ENCODE measurements around the gene MBTPS1. TPM values are rescaled to one million over a fixed set of nuclear protein-coding genes. Genes with fewer than 3 reads are reported as not detected.

The MBTPS1 gene
- total and polyA plus RNA-seq, 3 donors from 2014 or later = 59.0 to 122 (median 104) TPM

- no peak for TF ChIP-seq CTCF (IDR thresholded peaks at IDR 0.05)
- TF ChIP-seq POLR2A (IDR thresholded peaks at IDR 0.05) = no peak
- H3K4me1 ChIP-seq = peaks cover 23% of the 10 kb centered on the region
- no peaks in the 10 kb centered on the region for H3K9me3 ChIP-seq
- no peaks in the 10 kb centered on the region for H3K27me3 ChIP-seq
- intact Hi-C loops (cut with DNase I; ENCODE audit: low total_unique reads) = no loop called here
- peak overlapping the region in 1 of 2 donors; percentile 14 for H3K27ac ChIP-seq
- DNase-seq = peak; percentile 62
- no peak overlapping the region for H3K4me3 ChIP-seq
- H3K36me3 ChIP-seq (ENCODE audit: low read depth, missing control alignments) = no peaks in the 10 kb centered on the region
- 69 to 80% methylated on average over 7 of the region's 7 CpGs for WGBS, 2 donors
Observed at GRCh38 chr16:84056933-84057332, 59.8 kb downstream of the MBTPS1 start.

DNA sequence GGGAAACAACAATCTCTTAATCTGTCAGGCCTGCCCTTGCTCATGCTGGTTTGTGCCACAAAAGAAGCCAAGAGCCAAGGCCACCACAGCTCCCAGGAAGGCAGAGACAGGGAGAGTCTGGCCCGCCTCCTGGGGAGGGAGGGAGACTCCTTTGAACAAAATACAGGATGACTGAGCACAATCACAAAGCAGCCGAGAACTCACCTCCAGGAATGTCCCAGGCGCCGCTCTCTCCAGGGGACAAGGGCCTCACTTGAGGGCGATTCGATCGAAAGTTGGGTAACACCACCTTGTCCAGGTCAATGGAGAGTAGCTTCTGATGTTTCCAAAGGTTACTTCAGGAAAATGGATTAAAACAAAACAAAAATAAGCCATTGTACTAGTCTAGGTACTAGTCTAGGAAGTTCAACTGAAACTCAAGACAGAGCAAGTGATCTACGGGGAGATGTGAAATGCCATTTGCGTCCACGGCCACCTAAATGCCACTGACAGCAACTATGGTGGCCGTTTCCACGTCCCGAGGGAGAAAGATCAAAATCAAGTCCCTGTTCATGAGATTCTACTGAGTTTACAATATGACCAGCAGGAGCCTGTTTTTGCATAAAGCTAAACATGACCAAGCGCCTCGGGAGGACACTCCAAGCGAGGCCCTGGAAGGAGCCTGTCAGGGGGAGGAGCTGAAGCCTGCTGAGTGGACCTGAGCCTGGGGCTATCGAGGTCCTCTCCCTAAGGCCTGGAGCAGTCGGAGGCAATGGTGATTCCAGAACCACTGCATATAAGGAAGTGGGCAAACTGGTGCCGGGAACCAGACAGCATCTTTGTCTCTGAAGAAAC lies 60.7 kb downstream of the MBTPS1 start:
- Histone ChIP-seq H3K4me1 (peaks cover 23% of the 10 kb centered on the region), H3K27ac (peak overlapping the region; percentile 21 to 72), H3K9me3 (no peaks in the 10 kb centered on the region), H3K4me3 (no peak overlapping the region), H3K36me3 (ENCODE audit: low read depth, missing control alignments) (no peaks in the 10 kb centered on the region), H3K27me3 (no peaks in the 10 kb centered on the region)
- peak; percentile 74 for DNase-seq
- TF ChIP-seq CTCF (IDR thresholded peaks at IDR 0.05) (no peak), POLR2A (IDR thresholded peaks at IDR 0.05) (no peak)
- WGBS, 2 donors = 86 to 92% methylated on average over 15 to 19 of the region's 19 CpGs
- intact Hi-C loops (cut with DNase I; ENCODE audit: low total_unique reads) = no loop called here

GRCh38 chr16:84055366-84055765 lies 61.4 kb downstream of the MBTPS1 start:
- H3K4me3 ChIP-seq = no peak overlapping the region
- H3K9me3 ChIP-seq = no peaks in the 10 kb centered on the region
- no peak for TF ChIP-seq CTCF (IDR thresholded peaks at IDR 0.05)
- TF ChIP-seq POLR2A (IDR thresholded peaks at IDR 0.05) = no peak
- peak overlapping the region; percentile 21 to 72 for H3K27ac ChIP-seq
- 54 to 58% methylated on average over 5 of the region's 5 CpGs for WGBS, 2 donors
- no peaks in the 10 kb centered on the region for H3K36me3 ChIP-seq (ENCODE audit: low read depth, missing control alignments)
- H3K27me3 ChIP-seq = no peaks in the 10 kb centered on the region
- DNase-seq = no peak
- H3K4me1 ChIP-seq = peaks cover 23% of the 10 kb centered on the region
- intact Hi-C loops (cut with DNase I; ENCODE audit: low total_unique reads) = no loop called here

DNA sequence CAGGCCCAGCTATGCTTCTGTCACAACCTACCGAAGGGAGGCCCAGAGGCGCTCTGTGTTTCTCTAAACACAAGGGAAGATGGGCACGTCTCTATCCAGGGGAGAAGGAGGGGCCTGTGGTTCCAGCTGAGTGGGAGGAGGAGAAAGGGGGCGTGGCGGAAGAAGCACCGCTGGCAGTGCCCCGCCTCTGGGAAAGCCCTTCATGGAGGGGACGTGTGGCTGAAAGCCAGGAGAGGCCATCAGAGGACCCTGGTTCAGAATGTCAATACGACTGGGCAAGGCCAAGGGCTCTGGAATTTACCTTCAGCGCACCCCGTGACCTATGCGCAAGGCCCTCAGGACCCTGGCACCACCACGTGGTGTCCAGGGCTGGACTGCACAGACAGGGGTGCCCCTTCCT lies 61.8 kb downstream of the MBTPS1 start:
- Histone ChIP-seq H3K27me3 (no peaks in the 10 kb centered on the region), H3K4me1 (peaks cover 23% of the 10 kb centered on the region), H3K36me3 (ENCODE audit: low read depth, missing control alignments) (no peaks in the 10 kb centered on the region), H3K4me3 (no peak overlapping the region), H3K27ac (peak overlapping the region; percentile 21 to 72), H3K9me3 (no peaks in the 10 kb centered on the region)
- no peak for TF ChIP-seq CTCF (IDR thresholded peaks at IDR 0.05)
- TF ChIP-seq POLR2A (IDR thresholded peaks at IDR 0.05) = no peak
- intact Hi-C loops (cut with DNase I; ENCODE audit: low total_unique reads) = no loop called here
- 77 to 89% methylated on average over 7 to 13 of the region's 13 CpGs for WGBS, 2 donors
- DNase-seq = no peak

- WGBS, 2 donors = 93 to 95% methylated on average over 3 to 16 of the region's 16 CpGs
- Histone ChIP-seq H3K4me3 (no peak overlapping the region), H3K4me1 (peaks cover 23% of the 10 kb centered on the region), H3K9me3 (no peaks in the 10 kb centered on the region), H3K36me3 (ENCODE audit: low read depth, missing control alignments) (no peaks in the 10 kb centered on the region), H3K27ac (no peak overlapping the region), H3K27me3 (no peaks in the 10 kb centered on the region)
- intact Hi-C loops (cut with DNase I; ENCODE audit: low total_unique reads) = no loop called here
- no peak for TF ChIP-seq CTCF (IDR thresholded peaks at IDR 0.05)
- no peak for TF ChIP-seq POLR2A (IDR thresholded peaks at IDR 0.05)
- DNase-seq = no peak
Observed at GRCh38 chr16:84054271-84054670, 62.5 kb downstream of the MBTPS1 start.
